Activated naive CD4-positive, alpha-beta T cell treated with anti-CD3 and anti-CD28 coated beads for 36 hours (primary cell): Measurements from ENCODE around the gene ARPC5L. TPM values are rescaled to one million over a fixed set of nuclear protein-coding genes. Genes with fewer than 3 reads are reported as not detected.
A peak's percentile ranks its signal among the peaks of the same experiment; 100 is the strongest.

Experiments used
- CTCF ChIA-PET: fragments of 350-600 bp; sonication (Branson Sonifier 250); formaldehyde crosslinking; loops from one replicate; lab custom pipeline; 2021; ENCODE audit warnings: antibody characterized with exemption; lab: Charles Lee
- DNase-seq: peaks from one replicate; pipeline ENCODE4 v3.0.0-alpha.2; 2020
- H3K27ac Mint-ChIP-seq: one replicate; pipeline ENCODE4 v1.8.0; 2021; ENCODE audit warnings: mild to moderate bottlenecking, mixed read lengths
- H3K27me3 Mint-ChIP-seq: one replicate; pipeline ENCODE4 v1.8.0; 2021; ENCODE audit warnings: low read depth, mixed read lengths
- H3K36me3 Mint-ChIP-seq: one replicate; pipeline ENCODE4 v1.8.0; 2021; ENCODE audit warnings: low read depth, mixed read lengths
- H3K4me1 Mint-ChIP-seq: one replicate; pipeline ENCODE4 v1.8.0; 2021; ENCODE audit warnings: low read depth, mixed read lengths
- H3K4me3 Mint-ChIP-seq: one replicate; pipeline ENCODE4 v1.8.0; 2021; ENCODE audit warnings: mild to moderate bottlenecking, moderate library complexity, mixed read lengths
- H3K9me3 Mint-ChIP-seq: one replicate; pipeline ENCODE4 v1.8.0; 2021; ENCODE audit warnings: mixed read lengths
- intact Hi-C: fragments of 100-400 bp; cut with micrococcal nuclease; formaldehyde crosslinking; loops from one replicate; pipeline ENCODE4 v1.15.1; 2023
- total RNA-seq, 2 experiments: library from RNA; stranded (reverse); gene quantifications; one replicate each; pipeline ENCODE4 v1.2.3, GENCODE V29; 2021

The ARPC5L gene
- total RNA-seq, 2 experiments from 2014 or later: 116 to 123 TPM

DNA sequence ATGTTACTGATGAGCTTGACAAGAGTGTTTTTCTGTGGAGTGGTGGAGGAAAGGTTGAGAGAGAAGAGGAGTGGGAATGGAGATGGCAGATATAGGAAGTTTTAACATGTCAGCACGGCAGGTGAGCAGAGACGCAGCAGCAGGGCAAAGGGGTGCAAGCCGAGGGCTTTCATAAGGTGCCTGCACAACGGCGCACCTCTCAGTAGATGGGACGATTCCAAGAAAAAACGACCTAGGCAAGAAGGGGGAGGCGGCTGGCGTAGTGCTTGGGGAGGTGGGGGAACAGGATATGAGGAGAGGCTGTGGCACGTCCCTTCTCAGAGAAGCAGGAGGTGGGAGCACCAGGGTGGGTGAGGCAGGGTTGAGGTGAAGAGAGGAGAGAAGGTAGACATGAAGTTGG is 24.5 kb downstream of the ARPC5L start:
- Mint-ChIP-seq H3K4me3 (no peak overlapping the region), H3K27me3 (no peaks in the 10 kb centered on the region), H3K36me3 (peaks cover 57% of the 10 kb centered on the region), H3K4me1 (no peaks in the 10 kb centered on the region), H3K9me3 (no peaks in the 10 kb centered on the region), H3K27ac (no peak overlapping the region)
- intact Hi-C loops: no loop called here
- CTCF ChIA-PET: no interaction called here
- DNase-seq: no peak

GRCh38 chr9:124886866-124887492 is 25.0 kb downstream of the ARPC5L start:
- Mint-ChIP-seq H3K36me3 (peaks cover 57% of the 10 kb centered on the region), H3K4me1 (no peaks in the 10 kb centered on the region), H3K9me3 (no peaks in the 10 kb centered on the region), H3K27me3 (no peaks in the 10 kb centered on the region), H3K4me3 (no peak overlapping the region), H3K27ac (no peak overlapping the region)
- no peak for DNase-seq
- CTCF ChIA-PET: no interaction called here
- intact Hi-C loops: no loop called here

GRCh38 chr9:124887832-124888231 is 25.9 kb downstream of the ARPC5L start:
- CTCF ChIA-PET: no interaction called here
- intact Hi-C loops: no loop called here
- H3K4me1 Mint-ChIP-seq: no peaks in the 10 kb centered on the region
- DNase-seq: no peak
- H3K36me3 Mint-ChIP-seq: peaks cover 57% of the 10 kb centered on the region
- no peak overlapping the region for H3K27ac Mint-ChIP-seq
- no peak overlapping the region for H3K4me3 Mint-ChIP-seq
- H3K27me3 Mint-ChIP-seq: no peaks in the 10 kb centered on the region
- no peaks in the 10 kb centered on the region for H3K9me3 Mint-ChIP-seq

- no peak overlapping the region for H3K4me3 Mint-ChIP-seq
- no peaks in the 10 kb centered on the region for H3K27me3 Mint-ChIP-seq
- H3K9me3 Mint-ChIP-seq: no peaks in the 10 kb centered on the region
- no peaks in the 10 kb centered on the region for H3K4me1 Mint-ChIP-seq
- intact Hi-C loops: no loop called here
- H3K36me3 Mint-ChIP-seq: peaks cover 67% of the 10 kb centered on the region
- H3K27ac Mint-ChIP-seq: no peak overlapping the region
- DNase-seq: no peak
- CTCF ChIA-PET: no interaction called here
Measured at GRCh38 chr9:124889006-124889405, 27.1 kb downstream of the ARPC5L start.

GRCh38 chr9:124890179-124890578 is 28.2 kb downstream of the ARPC5L start:
- Mint-ChIP-seq H3K27me3 (no peaks in the 10 kb centered on the region), H3K27ac (no peak overlapping the region), H3K9me3 (no peaks in the 10 kb centered on the region), H3K4me1 (peaks cover 7% of the 10 kb centered on the region), H3K36me3 (peaks cover 71% of the 10 kb centered on the region), H3K4me3 (no peak overlapping the region)
- no peak for DNase-seq
- CTCF ChIA-PET: interaction anchor here (1.3 kb wide), 1 partner anchor 34 kb away, joined by 3 read pairs; no protein-coding TSS in a partner anchor
- intact Hi-C loops: no loop called here

DNA sequence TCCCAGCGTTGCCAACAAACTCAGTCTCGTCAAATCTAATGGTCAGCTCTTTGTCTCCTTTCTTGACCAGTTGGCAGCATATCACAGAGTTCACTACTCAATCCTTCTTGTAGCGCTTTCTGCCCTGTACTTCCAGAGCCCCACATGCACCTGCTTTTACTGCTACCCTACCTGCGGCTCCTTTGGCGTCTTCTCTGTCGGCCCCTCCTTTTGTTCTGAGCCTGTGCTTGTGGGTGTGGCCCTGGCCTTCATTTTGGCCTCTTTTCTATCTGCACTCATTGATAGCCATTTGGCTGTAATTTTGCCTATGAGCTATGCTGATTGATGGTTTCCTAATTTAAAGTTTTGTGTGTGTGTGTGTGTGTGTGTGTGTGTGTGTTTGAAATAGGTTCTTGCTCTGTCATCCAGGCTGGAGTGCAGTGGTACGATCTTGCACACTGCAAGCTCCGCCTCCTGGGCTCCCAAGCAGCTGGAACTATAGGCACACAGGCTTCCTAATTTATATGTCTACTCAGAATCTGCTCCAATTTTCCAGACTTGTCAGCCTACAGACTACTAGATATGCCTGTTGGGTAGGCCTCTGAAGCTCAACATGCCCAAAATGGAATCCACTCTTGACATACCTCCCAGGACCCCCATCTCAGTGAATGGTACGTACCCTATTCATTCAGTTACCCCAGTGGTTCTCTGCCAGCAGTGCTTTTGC is 32.3 kb downstream of the ARPC5L start:
- intact Hi-C loops: loop anchor here (1.0 kb wide), 4 partner anchors 24 to 249 kb away; partner anchors contain the start of genes SCAI and WDR38
- DNase-seq: no peak
- Mint-ChIP-seq H3K9me3 (no peaks in the 10 kb centered on the region), H3K4me3 (no peak overlapping the region), H3K27ac (no peak overlapping the region), H3K36me3 (peaks cover 57% of the 10 kb centered on the region), H3K27me3 (no peaks in the 10 kb centered on the region), H3K4me1 (peaks cover 11% of the 10 kb centered on the region)
- CTCF ChIA-PET: interaction anchor here (0.6 to 1.8 kb wide), 5 partner anchors 11 to 784 kb away, joined by 3 to 9 read pairs (median 3); partner anchors contain the start of gene WDR38

DNA sequence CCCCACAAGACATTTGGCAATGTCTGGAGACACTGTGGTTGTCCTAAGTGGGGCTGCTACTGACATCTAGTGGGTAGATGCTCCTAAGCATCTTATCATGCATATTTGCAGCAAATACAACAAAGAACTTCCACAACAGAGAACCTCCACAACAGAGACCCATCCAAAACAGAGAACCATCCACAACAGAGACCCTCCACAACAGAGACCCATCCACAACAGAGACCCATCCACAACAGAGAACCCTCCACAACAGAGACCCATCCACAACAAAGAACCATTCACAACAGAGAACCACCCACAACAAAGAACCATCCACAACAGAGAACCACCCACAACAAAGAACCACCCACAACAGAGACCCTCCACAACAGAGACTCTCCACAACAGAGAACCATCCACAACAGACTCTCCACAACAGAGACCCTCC is 32.8 kb downstream of the ARPC5L start:
- DNase-seq: peak; percentile 65
- Mint-ChIP-seq H3K4me1 (peaks cover 11% of the 10 kb centered on the region), H3K4me3 (no peak overlapping the region), H3K36me3 (peaks cover 56% of the 10 kb centered on the region), H3K27me3 (no peaks in the 10 kb centered on the region), H3K9me3 (no peaks in the 10 kb centered on the region), H3K27ac (no peak overlapping the region)
- intact Hi-C loops: loop anchor here (1.0 kb wide), 4 partner anchors 24 to 249 kb away; partner anchors contain the start of genes SCAI and WDR38
- CTCF ChIA-PET: interaction anchor here (1.3 to 1.8 kb wide), 2 partner anchors 12 to 42 kb away, joined by 3 to 9 read pairs; partner anchors contain the start of gene WDR38

GRCh38 chr9:124897570-124898460 is 35.9 kb downstream of the ARPC5L start:
- Mint-ChIP-seq H3K4me1 (peaks cover 11% of the 10 kb centered on the region), H3K36me3 (peaks cover 50% of the 10 kb centered on the region), H3K27me3 (no peaks in the 10 kb centered on the region), H3K27ac (no peak overlapping the region), H3K9me3 (no peaks in the 10 kb centered on the region), H3K4me3 (no peak overlapping the region)
- CTCF ChIA-PET: no interaction called here
- DNase-seq: no peak
- intact Hi-C loops: no loop called here

DNA sequence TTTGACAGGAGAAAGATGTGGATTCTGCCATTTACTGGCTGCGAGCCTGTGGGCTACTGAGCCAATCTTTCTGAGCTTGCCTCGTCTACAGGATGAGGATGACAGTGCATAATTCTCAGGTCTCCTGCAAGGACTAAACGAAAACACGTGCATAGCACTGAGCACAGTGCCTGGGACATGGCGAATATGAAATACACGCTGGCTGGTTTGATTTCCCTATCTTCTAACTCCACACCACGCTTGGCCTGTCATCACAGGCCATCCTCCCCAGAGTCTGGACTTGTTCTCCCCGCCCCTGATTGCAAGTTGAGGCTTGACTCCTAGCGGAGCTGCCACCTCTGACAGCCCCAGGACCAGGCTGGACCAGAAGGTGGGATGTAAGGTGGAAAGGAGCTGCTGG is 37.9 kb downstream of the ARPC5L start:
- Mint-ChIP-seq H3K4me3 (no peak overlapping the region), H3K27ac (no peak overlapping the region), H3K36me3 (peaks cover 42% of the 10 kb centered on the region), H3K27me3 (no peaks in the 10 kb centered on the region), H3K4me1 (peaks cover 6% of the 10 kb centered on the region), H3K9me3 (no peaks in the 10 kb centered on the region)
- no peak for DNase-seq
- intact Hi-C loops: no loop called here
- CTCF ChIA-PET: no interaction called here

DNA sequence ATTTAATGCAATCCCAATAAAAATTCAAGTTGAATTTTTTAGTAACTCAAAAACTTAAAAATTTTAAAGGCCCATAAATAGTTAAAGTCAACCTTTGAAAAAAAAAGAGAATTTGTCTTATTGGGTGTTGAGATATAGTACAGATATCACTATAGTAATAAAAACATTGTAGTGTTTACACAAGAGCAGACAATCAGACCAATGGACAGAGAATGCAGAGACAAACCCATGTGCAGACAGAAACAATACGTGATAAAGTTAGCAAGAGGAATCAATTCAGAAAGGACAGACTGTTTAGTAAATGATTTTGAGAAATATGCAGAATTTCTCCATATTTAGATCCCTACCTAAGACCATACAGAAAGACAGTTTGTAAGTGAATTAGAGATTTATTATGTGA is 45.0 kb downstream of the ARPC5L start:
- Mint-ChIP-seq H3K4me1 (no peaks in the 10 kb centered on the region), H3K4me3 (no peak overlapping the region), H3K27me3 (no peaks in the 10 kb centered on the region), H3K36me3 (peaks cover 38% of the 10 kb centered on the region), H3K9me3 (no peaks in the 10 kb centered on the region), H3K27ac (no peak overlapping the region)
- intact Hi-C loops: no loop called here
- CTCF ChIA-PET: no interaction called here
- no peak for DNase-seq

DNA sequence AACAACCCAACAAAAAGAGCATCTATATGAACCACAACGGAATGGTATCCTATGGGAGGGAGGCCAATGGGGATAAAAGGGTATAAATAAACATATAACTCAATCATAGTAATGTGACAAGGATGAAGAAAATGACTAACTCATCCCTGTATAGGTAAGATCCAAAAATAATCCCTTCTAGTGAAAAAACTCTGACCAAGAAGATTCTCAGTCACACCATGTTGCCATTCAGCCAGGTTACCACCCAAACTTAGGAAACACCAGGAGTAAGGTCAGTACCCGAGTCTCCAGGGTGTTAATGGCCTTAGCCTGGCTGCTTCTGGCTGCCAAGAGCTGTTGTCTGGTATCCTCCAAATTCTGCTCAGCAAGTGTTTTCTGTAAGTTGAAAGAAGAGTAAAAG is 46.2 kb downstream of the ARPC5L start:
- Mint-ChIP-seq H3K9me3 (no peaks in the 10 kb centered on the region), H3K27ac (no peak overlapping the region), H3K36me3 (peaks cover 37% of the 10 kb centered on the region), H3K27me3 (no peaks in the 10 kb centered on the region), H3K4me3 (no peak overlapping the region), H3K4me1 (no peaks in the 10 kb centered on the region)
- intact Hi-C loops: no loop called here
- CTCF ChIA-PET: interaction anchor here (1.1 kb wide), 1 partner anchor 130 kb away, joined by 4 read pairs; no protein-coding TSS in a partner anchor
- no peak for DNase-seq

GRCh38 chr9:124911766-124912165 is 49.8 kb downstream of the ARPC5L start:
- CTCF ChIA-PET: interaction anchor here (0.6 kb wide), 1 partner anchor 28 kb away, joined by 3 read pairs; no protein-coding TSS in a partner anchor
- H3K4me1 Mint-ChIP-seq: no peaks in the 10 kb centered on the region
- no peaks in the 10 kb centered on the region for H3K27me3 Mint-ChIP-seq
- H3K36me3 Mint-ChIP-seq: peaks cover 38% of the 10 kb centered on the region
- H3K27ac Mint-ChIP-seq: no peak overlapping the region
- H3K9me3 Mint-ChIP-seq: no peaks in the 10 kb centered on the region
- DNase-seq: no peak
- no peak overlapping the region for H3K4me3 Mint-ChIP-seq
- intact Hi-C loops: no loop called here
